HuH-7.5 (cell line): ENCODE measurements around the gene HAND1.
A peak's percentile ranks its signal among the peaks of the same experiment; 100 is the strongest.

Source experiments
- DNase-seq: peaks from one replicate; pipeline ENCODE4 v3.0.0; 2011; ENCODE audit warnings: low spot score

The HAND1 gene

GRCh38 chr5:154478752-154479159 is 729 bp upstream of the HAND1 start:
- DNase-seq: no peak

GRCh38 chr5:154477382-154478223 is 424 bp downstream of the HAND1 start:
- no peak for DNase-seq

DNA sequence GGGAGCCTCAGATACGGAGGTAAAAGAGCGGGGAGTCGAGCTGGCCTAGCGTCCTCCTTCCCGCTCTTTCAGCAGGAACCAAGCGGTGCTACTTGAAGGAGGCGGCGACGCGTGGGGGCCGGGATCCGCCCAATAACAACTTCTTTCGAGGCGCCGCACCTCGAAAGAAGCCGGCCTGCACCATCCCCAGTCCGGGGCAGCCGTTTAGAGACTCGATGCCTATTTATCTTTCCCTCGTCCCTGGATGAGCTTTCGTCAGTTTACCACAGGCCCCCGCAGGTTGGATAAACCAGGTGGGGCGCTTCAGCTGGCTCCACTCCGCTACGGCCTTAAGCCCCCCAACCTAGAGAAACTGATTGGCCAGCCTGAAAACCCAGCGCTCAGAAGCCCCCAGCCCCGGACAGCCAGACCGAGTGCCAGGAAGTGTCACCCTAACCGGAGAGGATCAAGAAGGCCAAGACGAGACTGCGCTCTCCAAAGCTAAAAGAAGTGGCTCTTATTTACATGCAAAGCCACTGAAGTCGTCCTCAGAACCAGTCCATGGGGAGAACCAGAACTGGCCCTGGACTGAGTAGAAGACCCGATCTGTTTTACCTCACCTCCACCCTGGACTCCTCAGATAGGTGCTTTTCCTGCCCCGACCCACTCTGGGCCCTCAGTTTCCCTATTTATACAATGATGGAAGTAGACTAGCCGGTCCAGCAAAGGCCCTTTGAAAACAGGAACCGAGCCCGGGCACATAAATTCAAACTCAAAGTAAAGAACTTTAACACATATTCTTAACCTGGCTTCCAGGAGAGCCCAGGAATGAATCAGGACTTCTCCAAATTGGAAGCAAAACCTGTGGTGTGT is 1.4 kb downstream of the HAND1 start:
- DNase-seq: no peak

DNA sequence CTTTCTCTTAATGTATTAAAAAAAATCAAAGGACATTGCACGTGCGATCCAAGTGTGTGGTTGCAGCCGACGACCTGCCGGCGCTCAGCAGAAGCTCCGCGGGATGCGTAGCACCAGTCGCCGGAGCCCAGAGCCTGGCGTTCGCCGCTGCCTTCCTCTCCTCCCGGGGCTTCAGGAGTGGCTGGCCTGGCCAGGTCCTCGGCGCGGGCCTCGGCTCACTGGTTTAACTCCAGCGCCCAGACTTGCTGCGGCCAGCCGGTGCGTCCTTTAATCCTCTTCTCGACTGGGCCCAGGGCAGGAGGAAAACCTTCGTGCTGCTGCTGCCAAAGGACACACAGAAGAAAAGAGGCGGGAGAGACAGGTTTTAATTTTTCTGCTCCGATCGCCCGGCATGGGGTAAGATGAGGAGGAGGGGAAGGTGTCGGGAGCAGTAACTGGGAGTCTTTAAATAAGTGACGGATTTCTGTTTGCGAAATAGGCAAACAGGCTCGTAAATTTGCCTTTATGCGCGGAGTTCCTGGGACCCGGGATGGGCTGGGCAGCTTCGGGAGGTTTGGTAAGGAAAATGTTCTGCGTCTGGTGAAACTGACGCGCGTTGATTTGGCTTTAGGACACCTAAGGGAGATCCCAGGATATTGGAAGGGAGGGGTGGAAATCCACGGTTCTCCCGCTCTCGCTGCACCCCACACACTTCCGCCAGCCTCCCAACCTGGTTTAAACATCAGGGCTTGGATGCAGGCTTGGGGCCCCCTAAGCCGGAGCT is 2.3 kb downstream of the HAND1 start:
- DNase-seq: no peak

GRCh38 chr5:154474396-154475334 is 3.4 kb downstream of the HAND1 start:
- no peak for DNase-seq

DNA sequence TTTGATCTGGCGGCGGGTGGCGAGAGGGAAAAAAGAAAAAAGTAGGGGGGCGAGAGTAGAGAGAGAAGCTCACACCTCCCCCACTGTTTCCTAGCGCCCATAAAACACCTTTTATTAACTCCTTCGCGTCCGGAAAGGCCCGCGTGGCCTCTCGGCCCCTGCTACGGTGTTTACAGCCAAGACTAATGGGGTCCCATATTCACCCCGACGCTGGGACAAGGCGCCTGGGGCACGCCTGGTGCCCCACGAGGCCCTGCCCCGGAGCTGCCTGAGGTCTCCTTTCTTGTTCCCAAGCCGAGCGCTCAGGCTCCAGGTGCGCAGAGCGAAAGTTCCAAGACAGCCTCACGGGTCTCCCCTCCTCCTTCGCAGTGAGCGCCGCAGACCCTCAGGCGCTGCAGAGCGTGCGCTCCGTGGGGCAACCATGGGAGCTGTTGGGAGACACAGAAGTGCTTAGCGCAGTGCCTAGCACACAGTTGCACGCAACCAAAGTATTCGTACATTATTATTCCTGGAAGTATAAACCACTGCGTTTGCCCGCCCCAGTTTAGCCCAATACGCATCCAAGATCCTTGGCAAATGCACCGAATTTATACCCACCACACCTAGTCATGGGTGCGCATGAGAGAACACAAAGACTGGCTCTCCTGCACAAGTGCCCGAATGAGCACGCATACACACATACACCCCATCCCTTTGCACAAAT is 4.3 kb downstream of the HAND1 start:
- DNase-seq: no peak

DNA sequence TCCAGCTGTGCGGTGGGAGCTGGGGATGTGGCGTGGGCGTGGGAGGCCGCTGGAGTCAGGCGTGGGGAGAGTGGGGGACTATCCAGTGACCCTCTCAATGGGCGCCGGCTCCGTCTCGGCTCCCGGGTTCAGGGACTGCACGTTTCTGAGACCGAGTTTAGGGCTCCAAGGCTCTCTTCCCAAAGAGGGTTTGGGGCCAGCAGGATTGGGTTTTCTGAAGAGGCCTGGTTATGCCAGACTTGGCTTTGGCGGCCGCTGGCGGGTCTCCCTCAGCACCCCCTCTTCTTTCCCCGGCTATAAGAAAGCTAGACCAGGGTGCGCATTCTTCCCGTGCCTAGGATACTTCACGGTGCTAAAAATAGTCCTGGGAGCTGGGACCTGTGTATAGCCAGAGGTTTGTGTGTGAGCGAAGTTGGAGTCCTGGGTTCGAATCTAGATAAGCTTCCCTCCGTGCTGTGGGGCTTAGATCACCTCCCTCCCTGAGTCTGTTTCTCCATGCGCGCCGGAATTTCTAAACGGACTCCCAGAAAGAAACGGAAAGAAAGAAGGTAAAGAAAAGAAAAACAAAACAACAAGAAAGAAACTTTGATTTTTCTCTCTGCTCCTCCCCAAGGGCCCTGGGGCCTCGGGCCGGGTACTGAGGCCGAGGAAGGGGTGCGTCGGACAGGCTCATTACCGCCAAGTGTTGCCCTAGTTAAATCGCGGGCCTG is 5.0 kb downstream of the HAND1 start:
- no peak for DNase-seq

- no peak for DNase-seq
These were observed 6.8 kb downstream of the HAND1 start for GRCh38 chr5:154470947-154471870.

DNA sequence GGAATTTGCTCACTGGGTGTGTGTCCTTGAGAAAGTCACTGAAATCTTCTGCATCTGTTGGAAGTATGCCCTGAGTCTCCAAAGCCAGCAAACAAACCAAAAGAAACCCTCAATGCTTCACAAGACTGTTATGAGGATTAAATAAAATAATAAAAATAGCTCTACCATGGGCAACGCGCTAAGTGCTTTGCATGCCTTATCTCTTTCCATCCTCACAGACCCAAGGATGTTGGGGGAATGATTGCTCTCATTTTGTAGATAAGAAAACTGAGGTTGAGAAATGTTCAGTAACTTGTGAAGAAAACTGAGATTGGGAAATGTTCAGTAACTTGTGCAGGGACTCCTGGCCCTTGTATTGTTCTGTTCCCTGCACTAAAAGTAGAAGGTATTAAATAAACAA is 7.9 kb downstream of the HAND1 start:
- DNase-seq: no peak

GRCh38 chr5:154467655-154468354 is 10.2 kb downstream of the HAND1 start:
- DNase-seq: peak; percentile 90

- DNase-seq: no peak
These were observed 11.4 kb downstream of the HAND1 start for GRCh38 chr5:154466671-154467070.

- DNase-seq: no peak
These were observed 11.9 kb downstream of the HAND1 start for GRCh38 chr5:154466147-154466546.

DNA sequence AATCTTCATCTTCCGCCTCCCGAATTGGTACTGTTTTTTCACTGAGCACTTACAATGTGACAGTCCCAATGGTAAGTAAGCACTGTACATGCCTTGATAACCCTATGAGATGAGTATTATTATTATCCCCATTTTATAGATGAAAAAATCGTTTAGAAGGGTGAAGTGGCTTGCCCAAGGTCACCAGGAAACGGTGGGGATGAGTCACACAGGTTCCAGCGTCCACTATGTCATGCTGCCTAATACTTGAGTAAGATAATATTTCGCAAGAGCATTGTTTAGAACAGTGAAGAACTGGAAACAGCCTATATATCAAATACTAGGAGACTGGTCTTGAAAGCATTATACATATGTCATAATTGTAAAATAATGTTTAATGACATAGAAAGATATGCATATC is 12.9 kb downstream of the HAND1 start:
- no peak for DNase-seq

DNA sequence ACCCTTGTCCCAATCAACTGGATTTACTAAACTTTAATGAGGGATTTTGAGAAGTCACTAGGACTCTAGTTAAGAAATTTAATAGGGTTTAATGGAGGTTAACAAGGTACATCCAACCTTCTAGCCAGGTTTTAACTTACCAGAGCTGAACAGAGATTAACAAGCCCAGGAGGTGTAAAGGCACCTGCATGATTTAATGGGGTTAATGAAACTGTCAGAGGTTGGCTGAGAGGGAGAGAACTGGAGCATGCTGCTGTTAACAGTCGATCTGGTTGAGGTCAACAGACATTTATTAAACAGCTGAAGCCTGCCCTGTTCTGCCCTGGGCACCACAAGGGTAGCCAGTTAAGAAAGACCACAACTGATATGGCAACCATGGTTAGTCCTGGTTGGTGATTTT is 13.6 kb downstream of the HAND1 start:
- no peak for DNase-seq

- DNase-seq: no peak
These were observed 16.5 kb downstream of the HAND1 start for GRCh38 chr5:154461531-154461930.

DNA sequence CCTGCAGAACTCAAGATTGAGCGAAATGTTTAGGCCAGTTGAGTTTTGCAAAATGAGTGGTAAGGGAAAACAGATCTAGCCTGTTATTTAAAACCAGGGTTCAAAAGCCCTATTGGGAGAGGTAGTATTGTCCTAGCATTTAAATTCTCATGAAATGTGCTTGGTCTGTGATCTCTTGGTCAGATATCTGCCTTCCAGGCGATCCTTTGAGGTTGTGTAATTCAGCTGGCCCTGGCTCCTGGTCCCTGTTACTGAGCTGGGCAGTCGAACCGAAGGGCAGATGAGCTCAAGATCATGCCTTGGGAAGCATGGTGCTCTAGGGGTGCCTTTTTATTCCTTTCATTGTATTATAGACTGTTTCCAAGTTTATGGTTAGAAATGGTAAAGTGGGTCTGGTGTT is 17.9 kb downstream of the HAND1 start:
- DNase-seq: no peak

DNA sequence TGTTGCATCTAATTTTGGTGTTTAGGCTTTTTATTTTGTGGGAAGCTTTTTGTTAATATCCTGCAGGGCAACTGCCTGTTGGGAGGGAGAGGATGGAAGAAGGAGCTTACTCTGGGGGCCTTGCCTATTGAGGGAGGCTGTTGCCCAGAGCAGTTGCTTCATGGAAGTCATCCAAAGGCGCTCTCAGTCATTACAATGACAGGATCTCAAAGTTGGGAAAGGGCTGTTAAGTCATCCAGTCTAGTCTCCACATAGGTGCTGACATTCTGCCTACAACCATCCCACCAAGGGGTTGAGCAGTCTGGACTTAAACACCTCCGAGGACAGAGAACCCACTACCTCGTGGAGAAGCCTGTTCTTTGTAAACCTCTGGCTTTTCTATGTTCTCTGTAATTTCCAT is 19.0 kb downstream of the HAND1 start:
- no peak for DNase-seq

DNA sequence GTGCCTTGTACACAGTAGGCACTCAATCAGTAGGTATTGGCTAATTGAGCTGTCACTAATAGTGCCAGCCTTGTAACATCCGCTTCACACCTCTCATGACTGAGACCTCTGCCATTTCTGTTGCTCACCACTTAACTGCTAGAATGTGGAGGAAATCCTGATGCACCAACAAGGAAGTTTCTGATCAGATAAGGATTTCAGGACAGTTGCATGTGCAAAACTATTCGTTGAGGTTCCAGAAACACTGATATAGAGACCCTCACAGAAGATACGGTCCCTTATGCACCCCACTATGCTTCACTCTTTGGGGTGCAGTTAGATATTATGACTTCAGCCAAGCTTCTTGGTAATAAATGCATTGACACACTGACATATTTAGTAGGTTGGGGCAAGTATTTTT is 21.5 kb downstream of the HAND1 start:
- no peak for DNase-seq
